ENCODE measurements around the gene MACROD2.

DNA sequence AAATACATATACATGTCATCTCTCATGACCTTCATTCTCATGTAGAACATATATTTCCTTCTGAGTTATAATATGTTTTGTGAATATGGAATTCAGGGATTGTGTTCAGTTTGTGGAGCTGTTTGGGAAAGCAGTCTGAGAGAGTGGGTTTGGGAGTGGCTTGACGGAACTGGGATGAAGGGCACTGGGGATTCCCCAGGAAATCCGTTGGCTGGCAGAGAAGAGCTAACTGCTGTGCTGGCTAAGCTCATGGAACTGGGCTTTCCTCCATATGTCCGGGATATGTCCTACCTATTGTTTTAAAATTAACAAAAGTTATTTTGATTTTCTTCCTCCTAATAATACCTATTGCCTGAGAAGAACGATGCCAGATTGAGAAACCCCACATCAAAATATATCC, 701.6 kb downstream of the MACROD2 start:
- TF ChIP-seq, protein P1, sequence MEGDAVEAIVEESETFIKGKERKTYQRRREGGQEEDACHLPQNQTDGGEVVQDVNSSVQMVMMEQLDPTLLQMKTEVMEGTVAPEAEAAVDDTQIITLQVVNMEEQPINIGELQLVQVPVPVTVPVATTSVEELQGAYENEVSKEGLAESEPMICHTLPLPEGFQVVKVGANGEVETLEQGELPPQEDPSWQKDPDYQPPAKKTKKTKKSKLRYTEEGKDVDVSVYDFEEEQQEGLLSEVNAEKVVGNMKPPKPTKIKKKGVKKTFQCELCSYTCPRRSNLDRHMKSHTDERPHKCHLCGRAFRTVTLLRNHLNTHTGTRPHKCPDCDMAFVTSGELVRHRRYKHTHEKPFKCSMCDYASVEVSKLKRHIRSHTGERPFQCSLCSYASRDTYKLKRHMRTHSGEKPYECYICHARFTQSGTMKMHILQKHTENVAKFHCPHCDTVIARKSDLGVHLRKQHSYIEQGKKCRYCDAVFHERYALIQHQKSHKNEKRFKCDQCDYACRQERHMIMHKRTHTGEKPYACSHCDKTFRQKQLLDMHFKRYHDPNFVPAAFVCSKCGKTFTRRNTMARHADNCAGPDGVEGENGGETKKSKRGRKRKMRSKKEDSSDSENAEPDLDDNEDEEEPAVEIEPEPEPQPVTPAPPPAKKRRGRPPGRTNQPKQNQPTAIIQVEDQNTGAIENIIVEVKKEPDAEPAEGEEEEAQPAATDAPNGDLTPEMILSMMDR (IDR thresholded peaks at IDR 0.05), result no peak
- no peak for TF ChIP-seq POLR2A (IDR thresholded peaks at IDR 0.05)
